M059J (cell line): ENCODE measurements around the gene MGAT2. TPM values are rescaled to one million over a fixed set of nuclear protein-coding genes. Genes with fewer than 3 reads are reported as not detected.
"Not testable (repeated sequence)": the region's sequence is repeated elsewhere in the genome, so short reads cannot be mapped to it uniquely, and the experiment has no call there.

ENCODE experiments used
- DNase-seq: peaks from one replicate; pipeline ENCODE4 v3.0.0-alpha.2; 2012; ENCODE audit warnings: low read depth
- total RNA-seq: library from RNA; depleted of rRNA; stranded (reverse); fragments of >200 nt; shearing (Covaris generic); gene quantifications from 2 replicates; pipeline ENCODE4 v1.2.3, GENCODE V29; 2014; rRNA removed

The MGAT2 gene
- 71.6 and 93.3 TPM in 2 replicates for total RNA-seq

GRCh38 chr14:49620182-49621113 is at the start of gene MGAT2, which contains the start of gene RPL36AL:
Gene MGAT2, plus strand, starts transcription at chr14:49620799. Its CDS starts 470 bp downstream, at chr14:49621269.
Gene RPL36AL, minus strand, starts transcription at chr14:49620626. Its CDS starts 1,522 bp downstream, at chr14:49619104.
- DNase-seq, result peak; percentile 98

GRCh38 chr14:49574038-49574437 is 46.6 kb upstream of the MGAT2 start:
- no peak for DNase-seq

GRCh38 chr14:49578141-49578540 is 42.5 kb upstream of the MGAT2 start:
- DNase-seq, result no peak

- DNase-seq, result no peak
These were observed 40.8 kb upstream of the MGAT2 start for GRCh38 chr14:49579841-49580240.

- DNase-seq, result no peak
These were observed 39.1 kb upstream of the MGAT2 start for GRCh38 chr14:49581209-49582112.

- DNase-seq, result no peak
These were observed 38.3 kb upstream of the MGAT2 start for GRCh38 chr14:49582113-49582977.

- no peak for DNase-seq
These were observed 37.0 kb upstream of the MGAT2 start for GRCh38 chr14:49583629-49584028.

- no peak for DNase-seq
These were observed 36.5 kb upstream of the MGAT2 start for GRCh38 chr14:49584058-49584457.

- DNase-seq, result not testable (repeated sequence)
These were observed 35.5 kb upstream of the MGAT2 start for GRCh38 chr14:49584981-49585640.

- peak; percentile 98 for DNase-seq
These were observed 34.6 kb upstream of the MGAT2 start, which contains the start of gene RPS29 for GRCh38 chr14:49585803-49586672. Gene RPS29, minus strand, starts transcription at chr14:49586380. Its CDS starts 34 bp downstream, at chr14:49586346.

GRCh38 chr14:49586673-49587460 is 33.7 kb upstream of the MGAT2 start:
- DNase-seq, result peak; percentile 71

GRCh38 chr14:49589387-49589786 is 31.2 kb upstream of the MGAT2 start:
- DNase-seq, result no peak

GRCh38 chr14:49593016-49593415 is 27.6 kb upstream of the MGAT2 start:
- DNase-seq, result no peak

- DNase-seq, result no peak
These were observed 26.1 kb upstream of the MGAT2 start for GRCh38 chr14:49594347-49595091.

- DNase-seq, result no peak
These were observed 22.5 kb upstream of the MGAT2 start for GRCh38 chr14:49598189-49598484.

- DNase-seq, result peak; percentile 88
These were observed 21.9 kb upstream of the MGAT2 start, which contains the start of gene LRR1 for GRCh38 chr14:49598485-49599300. Gene LRR1, plus strand, starts transcription at chr14:49598940. Its CDS starts 81 bp downstream, at chr14:49599021.

- no peak for DNase-seq
These were observed 13.0 kb upstream of the MGAT2 start for GRCh38 chr14:49607583-49607982.
